Kidney epithelial cell (primary cell): Measurements from ENCODE around the gene KRTAP10-12. TPM values are rescaled to one million over a fixed set of nuclear protein-coding genes. Genes with fewer than 3 reads are reported as not detected.

ENCODE experiments used
- DNase-seq: peaks from one replicate; pipeline ENCODE4 v3.0.0-alpha.2; 2010; ENCODE audit warnings: low read depth
- H3K27me3 ChIP-seq: 2 replicates; pipeline ENCODE4 v1.6.0; 2011; ENCODE audit warnings: low read length; ENCODE audit not compliant: control insufficient read depth, insufficient read depth
- H3K36me3 ChIP-seq: 2 replicates; pipeline ENCODE4 v1.5.1; 2011; ENCODE audit warnings: low read length; ENCODE audit not compliant: control insufficient read depth, insufficient read depth
- H3K4me3 ChIP-seq: 2 replicates; pipeline ENCODE4 v1.5.1; 2011; ENCODE audit warnings: low read depth, mild to moderate bottlenecking, control low read depth, low read length
- total RNA-seq: library from RNA; depleted of rRNA; stranded (reverse); fragments of >200 nt; gene quantifications from 2 replicates; pipeline ENCODE4 v1.2.3, GENCODE V29; 2015
- TF ChIP-seq, protein P1 (sequence below): IDR thresholded peaks from 2 replicates; pipeline ENCODE4 v1.5.1; 2011; ENCODE audit warnings: mild to moderate bottlenecking, moderate library complexity, low read length, control low read depth, inconsistent platforms; ENCODE audit not compliant: insufficient read depth, poor library complexity, severe bottlenecking

KRTAP10-12 gene
- total RNA-seq, 1 donor from 2014 or later, result not detected

DNA sequence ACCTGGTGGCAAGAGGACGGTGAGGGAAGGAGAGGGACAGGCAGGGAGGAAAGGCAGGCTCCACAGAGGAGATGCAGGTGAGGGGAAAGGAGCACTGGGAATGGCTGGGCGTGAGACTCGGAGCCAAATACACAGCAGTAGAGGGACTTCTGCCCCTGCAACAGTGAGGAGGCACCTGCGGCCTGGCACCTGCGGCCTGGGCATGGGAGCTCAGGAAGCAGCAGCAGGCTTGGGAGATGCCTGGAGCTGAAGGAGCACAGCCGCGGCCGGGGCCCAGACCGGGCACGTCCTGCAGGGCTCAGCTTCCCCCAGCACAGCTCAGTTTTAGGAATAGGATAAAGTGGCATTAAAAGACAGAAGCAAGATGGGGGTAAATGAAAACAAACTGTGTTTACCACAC, 35.3 kb downstream of the KRTAP10-12 start:
- no peak for DNase-seq
- Histone ChIP-seq H3K36me3 (no peaks in the 10 kb centered on the region), H3K4me3 (no peak overlapping the region), H3K27me3 (no peaks in the 10 kb centered on the region)
- TF ChIP-seq, protein P1, sequence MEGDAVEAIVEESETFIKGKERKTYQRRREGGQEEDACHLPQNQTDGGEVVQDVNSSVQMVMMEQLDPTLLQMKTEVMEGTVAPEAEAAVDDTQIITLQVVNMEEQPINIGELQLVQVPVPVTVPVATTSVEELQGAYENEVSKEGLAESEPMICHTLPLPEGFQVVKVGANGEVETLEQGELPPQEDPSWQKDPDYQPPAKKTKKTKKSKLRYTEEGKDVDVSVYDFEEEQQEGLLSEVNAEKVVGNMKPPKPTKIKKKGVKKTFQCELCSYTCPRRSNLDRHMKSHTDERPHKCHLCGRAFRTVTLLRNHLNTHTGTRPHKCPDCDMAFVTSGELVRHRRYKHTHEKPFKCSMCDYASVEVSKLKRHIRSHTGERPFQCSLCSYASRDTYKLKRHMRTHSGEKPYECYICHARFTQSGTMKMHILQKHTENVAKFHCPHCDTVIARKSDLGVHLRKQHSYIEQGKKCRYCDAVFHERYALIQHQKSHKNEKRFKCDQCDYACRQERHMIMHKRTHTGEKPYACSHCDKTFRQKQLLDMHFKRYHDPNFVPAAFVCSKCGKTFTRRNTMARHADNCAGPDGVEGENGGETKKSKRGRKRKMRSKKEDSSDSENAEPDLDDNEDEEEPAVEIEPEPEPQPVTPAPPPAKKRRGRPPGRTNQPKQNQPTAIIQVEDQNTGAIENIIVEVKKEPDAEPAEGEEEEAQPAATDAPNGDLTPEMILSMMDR, result no peak

DNA sequence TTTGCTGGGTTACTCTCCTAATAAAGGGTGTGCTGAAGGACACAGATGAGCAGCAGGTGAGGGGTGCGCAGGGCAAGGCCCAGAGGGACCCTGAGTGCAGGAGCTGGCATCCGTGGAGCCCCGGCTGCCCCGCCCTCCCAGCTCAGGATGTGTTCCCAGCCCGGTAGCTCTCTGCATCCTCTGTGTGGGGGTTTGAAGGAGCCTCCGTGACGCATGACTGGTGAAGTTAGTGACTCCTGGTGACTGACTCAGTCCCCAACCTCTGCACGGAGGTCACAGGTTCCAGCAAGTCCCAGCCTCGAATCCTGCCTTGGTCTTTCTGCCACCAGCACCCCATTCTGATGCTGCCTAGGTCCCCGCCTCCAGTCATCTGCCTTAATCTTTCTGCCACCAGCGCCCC, 36.0 kb downstream of the KRTAP10-12 start:
- Histone ChIP-seq H3K27me3 (no peaks in the 10 kb centered on the region), H3K36me3 (no peaks in the 10 kb centered on the region), H3K4me3 (no peak overlapping the region)
- no peak for DNase-seq
- TF ChIP-seq, protein P1, result no peak

DNA sequence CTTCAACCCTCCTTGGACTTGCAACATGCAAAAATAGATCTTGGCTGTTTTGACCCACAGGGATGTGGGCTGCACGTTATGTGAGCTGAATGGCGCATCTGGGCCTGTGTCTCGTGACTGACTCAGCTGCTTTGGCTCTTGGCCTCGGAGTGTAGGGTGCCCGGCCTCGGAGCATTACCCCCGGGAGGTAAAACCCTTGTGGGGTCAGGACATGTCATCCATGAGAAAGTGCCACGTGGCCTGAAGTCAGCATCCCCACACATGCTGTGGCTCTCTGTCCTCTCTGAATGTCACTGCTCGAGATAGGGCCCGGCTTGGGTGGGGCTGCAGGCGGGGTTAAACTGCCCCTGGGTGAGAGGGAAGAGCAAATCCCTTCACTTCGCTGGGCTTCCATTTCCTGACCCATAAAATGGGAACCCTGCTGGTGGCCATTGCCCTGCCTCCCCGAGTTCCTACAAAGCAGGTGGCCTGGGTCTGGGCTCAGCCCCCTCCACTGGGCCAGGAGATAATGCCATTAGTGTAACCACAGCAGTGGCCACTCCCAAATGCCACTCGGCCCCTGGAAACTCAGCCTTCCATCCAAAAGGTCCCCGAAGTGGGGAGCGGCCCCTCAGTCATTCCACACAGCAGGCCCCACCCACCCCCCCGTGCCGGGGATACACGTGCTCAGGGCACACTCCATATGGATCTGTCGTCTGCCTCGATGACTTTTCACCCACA, 37.2 kb downstream of the KRTAP10-12 start:
- TF ChIP-seq, protein P1, result no peak
- no peak for DNase-seq
- no peaks in the 10 kb centered on the region for H3K27me3 ChIP-seq
- H3K4me3 ChIP-seq, result no peak overlapping the region
- H3K36me3 ChIP-seq, result no peaks in the 10 kb centered on the region

DNA sequence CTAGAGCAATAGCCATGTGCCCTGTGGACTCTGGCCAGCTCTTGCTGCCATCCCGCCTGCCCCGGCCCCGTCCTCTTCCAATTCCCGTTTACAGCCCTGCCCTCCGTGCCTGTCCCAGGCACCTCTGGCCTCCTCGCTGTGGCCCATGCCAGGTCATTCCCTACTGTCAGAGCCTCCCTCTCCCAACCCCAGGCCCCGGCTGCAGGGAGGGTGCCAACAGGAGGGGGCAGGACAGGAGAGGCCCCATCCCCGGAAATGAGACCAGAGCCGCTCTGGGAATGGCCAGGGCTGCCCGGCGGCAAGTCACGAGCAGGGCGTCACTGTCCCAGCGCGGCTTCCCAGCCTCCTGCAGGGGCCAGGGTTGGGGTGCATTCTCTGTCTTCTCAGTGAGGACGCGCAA, 37.9 kb downstream of the KRTAP10-12 start:
- no peak overlapping the region for H3K4me3 ChIP-seq
- TF ChIP-seq, protein P1, result no peak
- DNase-seq, result no peak
- H3K36me3 ChIP-seq, result no peaks in the 10 kb centered on the region
- H3K27me3 ChIP-seq, result no peaks in the 10 kb centered on the region

DNA sequence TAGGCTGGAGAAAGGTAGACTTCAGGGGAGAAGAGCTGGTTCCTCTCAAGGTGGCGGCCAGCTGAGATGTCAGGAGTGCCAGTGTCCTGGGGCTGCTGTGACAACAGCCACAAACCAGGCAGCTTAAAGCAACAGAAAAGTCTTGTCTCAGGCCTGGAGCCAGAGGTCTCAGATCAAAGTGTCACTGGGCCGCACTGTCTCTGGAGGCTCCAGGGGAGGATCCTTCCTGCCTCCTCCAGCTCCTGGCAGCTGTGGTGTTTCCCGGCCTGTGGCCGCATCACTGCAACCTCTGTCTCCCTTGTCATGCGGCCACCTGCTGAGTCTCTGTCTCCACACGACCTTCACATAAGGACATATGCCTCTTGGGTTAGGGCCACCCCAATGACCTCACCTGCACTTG, 38.8 kb downstream of the KRTAP10-12 start:
- Histone ChIP-seq H3K27me3 (no peaks in the 10 kb centered on the region), H3K4me3 (no peak overlapping the region), H3K36me3 (no peaks in the 10 kb centered on the region)
- no peak for DNase-seq
- TF ChIP-seq, protein P1, result no peak
